Neural cell (in vitro differentiated cells): ENCODE measurements around the gene ADSS1.

Experiments used
- EP300 ChIP-seq: fragments of 450-650 bp; conservative IDR thresholded peaks from 2 replicates; pipeline ENCODE4 v1.6.1; 2014; ENCODE audit warnings: antibody characterized with exemption, mild to moderate bottlenecking, moderate library complexity; ENCODE audit not compliant: poor library complexity, severe bottlenecking
- EZH2 ChIP-seq: fragments of 200-600, 300-800 bp; shearing (Covaris generic), sonication (generic); IDR thresholded peaks from 2 replicates; pipeline ENCODE4 v1.6.1; 2014; ENCODE audit warnings: antibody characterized with exemption, low read length, borderline replicate concordance, mild to moderate bottlenecking; ENCODE audit not compliant: insufficient read depth, poor library complexity, severe bottlenecking
- MXI1 ChIP-seq: fragments of 450-650 bp; conservative IDR thresholded peaks from 2 replicates; pipeline ENCODE4 v1.6.1; 2014; ENCODE audit warnings: antibody characterized with exemption, mild to moderate bottlenecking; ENCODE audit not compliant: poor library complexity, severe bottlenecking
- RAD21 ChIP-seq: fragments of 450-650 bp; conservative IDR thresholded peaks from 2 replicates; pipeline ENCODE4 v1.6.1; 2014; ENCODE audit warnings: antibody characterized with exemption, mild to moderate bottlenecking, moderate library complexity
- REST ChIP-seq: IDR thresholded peaks from 2 replicates; pipeline ENCODE4 v1.6.1; 2012; ENCODE audit warnings: borderline replicate concordance
- TF ChIP-seq, protein P1 (sequence below): fragments of 450-650 bp; IDR thresholded peaks from 2 replicates; pipeline ENCODE4 v1.5.1; 2014; ENCODE audit warnings: antibody characterized with exemption, mild to moderate bottlenecking, moderate library complexity; ENCODE audit not compliant: poor library complexity, severe bottlenecking

GRCh38 chr14:104784218-104784568 lies 60.2 kb downstream of the ADSS1 start:
- TF ChIP-seq, protein P1, sequence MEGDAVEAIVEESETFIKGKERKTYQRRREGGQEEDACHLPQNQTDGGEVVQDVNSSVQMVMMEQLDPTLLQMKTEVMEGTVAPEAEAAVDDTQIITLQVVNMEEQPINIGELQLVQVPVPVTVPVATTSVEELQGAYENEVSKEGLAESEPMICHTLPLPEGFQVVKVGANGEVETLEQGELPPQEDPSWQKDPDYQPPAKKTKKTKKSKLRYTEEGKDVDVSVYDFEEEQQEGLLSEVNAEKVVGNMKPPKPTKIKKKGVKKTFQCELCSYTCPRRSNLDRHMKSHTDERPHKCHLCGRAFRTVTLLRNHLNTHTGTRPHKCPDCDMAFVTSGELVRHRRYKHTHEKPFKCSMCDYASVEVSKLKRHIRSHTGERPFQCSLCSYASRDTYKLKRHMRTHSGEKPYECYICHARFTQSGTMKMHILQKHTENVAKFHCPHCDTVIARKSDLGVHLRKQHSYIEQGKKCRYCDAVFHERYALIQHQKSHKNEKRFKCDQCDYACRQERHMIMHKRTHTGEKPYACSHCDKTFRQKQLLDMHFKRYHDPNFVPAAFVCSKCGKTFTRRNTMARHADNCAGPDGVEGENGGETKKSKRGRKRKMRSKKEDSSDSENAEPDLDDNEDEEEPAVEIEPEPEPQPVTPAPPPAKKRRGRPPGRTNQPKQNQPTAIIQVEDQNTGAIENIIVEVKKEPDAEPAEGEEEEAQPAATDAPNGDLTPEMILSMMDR = no peak
- TF ChIP-seq EZH2 (no peak), MXI1 (no peak), RAD21 (no peak), EP300 (no peak), REST (no peak)
